DMS79 treated with DMSO at 0.1 percent for 48 hours (cell line): ENCODE results near the gene PSMB5.

Experiments
- DNase-seq: peaks from one replicate; lab custom pipeline; 2025; lab: John Stamatoyannopoulos, UW

Gene PSMB5

GRCh38 chr14:23058654-23059504 is 24.2 kb upstream of the PSMB5 start:
- no peak for DNase-seq

DNA sequence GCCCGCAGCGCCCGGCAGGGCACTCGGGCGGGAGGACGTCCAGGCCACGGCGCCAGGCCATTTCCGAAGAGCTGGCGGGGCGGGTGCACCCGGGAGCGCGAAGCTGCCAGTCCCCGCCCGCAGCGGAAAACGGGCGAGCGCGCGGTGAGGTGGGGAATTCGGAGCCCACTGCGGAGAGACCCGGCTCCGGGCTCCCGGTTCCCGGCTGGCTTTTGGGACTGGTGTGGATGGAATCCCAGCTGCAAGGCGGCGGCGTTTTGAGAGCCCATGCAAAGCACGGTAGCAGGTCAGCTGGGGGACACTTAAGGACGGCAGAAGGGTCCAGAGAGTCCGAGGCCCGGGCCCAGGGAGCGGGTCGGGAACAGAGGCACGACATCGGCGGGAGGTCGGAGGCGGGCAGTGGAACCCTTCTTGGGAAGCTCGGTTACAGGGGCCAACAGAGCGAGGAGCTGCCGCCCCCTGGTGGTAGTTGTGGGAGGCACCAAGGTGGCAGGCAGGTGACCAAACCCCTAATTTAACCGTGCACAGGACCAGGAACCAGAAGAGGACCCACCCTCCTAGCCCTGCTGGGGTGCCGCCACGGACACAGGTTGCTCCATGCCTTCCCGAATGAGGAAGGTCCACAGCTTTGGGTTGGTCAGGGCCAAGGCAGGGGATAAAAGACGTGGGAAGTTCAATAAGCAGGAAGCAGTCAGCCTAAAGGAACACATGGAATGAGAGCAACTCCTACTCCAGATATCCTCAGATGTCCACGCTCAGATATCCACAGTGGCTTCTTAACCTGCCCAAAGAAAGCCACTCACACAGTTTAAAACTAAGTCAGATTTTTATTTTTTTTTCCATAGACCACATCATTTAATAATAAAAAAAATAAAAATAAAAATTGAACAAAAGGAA is 23.3 kb upstream of the PSMB5 start:
- DNase-seq = no peak

- no peak for DNase-seq
These were observed 22.5 kb upstream of the PSMB5 start, which contains the start of gene CDH24 for GRCh38 chr14:23056956-23057756. TSS of gene CDH24 (minus strand) at chr14:23057520. CDS start at chr14:23055733, 1,787 bp downstream.

GRCh38 chr14:23056145-23056955 is 21.6 kb upstream of the PSMB5 start:
- DNase-seq = no peak

DNA sequence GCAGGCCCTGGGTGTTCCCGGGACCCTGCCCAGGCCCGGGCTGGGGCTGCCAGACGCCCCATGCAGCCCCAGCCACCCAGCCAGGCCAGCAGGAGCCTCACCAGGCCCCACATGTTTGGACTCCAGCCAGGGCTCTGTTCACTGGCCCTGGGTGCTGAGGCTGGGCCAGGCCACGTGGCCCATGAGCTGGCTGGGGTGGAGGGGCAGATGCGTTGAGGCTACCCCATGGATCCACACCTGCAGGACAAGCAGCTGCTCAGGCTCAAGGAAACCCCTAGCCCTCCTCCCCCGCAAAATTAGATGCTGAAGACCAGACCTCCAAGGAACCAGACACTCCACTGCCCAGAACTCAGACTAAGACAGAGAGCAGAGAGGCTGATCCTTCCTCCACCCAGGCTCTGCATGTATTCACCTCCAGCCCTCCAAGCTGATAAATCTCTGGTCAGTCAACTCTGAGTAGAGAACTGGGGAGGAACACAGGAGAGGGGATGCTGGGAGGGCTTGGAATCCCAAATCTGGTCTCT is 21.0 kb upstream of the PSMB5 start:
- DNase-seq = no peak

DNA sequence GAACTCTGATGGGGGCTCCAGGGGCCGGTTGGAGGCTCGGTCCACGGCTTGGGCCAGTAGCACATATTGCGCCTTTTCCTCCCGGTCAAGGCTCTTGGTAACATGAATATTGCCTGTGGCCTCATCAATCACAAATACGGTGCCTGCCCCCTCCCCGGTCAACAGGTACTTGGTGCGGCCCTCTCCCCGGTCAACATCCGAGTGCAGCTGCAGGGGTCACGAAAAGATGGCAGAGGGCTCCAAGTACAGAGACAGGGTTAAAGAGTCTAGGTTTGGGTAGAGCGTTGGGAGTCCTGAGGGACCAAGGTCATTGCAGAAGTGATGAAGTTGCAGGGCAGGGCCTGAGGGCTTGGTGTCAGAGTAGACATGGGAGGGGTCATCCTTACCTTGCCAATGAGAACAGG is 20.4 kb upstream of the PSMB5 start:
- no peak for DNase-seq

DNA sequence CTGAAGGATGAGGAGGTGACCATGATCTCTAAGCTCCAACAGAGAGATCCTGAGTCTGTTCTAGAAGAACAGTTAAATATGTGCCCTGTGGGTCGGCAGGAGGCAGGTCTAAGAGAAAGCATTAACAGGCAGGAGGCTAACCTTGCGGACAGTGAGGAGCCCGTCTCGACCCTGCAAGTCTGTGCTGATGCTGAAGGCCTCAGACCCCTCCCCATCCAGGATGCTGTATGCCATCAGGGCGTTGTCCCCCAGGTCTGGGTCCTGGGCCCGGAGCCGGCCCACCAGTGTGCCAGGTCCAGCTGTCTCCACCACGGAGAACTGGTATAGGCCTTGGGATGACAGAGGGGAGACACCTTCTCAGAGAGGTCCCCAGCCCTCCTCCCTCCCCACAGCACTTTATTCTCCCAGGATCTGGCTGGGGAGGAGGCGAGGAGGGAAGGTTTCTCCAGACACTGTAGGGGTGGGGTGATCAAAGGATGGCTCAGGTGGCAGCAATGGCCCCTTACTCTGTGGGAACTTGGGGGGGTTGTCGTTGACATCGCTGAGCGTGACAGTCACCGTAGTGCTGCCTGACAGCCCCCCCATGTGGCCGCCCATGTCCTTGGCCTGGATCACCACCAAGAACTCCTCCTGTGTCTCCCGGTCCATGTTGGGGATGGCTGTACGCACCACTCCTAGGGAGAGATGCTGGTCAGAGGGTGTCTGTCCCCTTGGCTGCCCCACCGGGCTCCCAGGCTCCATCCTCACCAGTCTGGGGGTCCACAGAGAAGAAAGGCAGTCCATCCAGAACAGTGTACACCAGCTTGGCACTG is 19.5 kb upstream of the PSMB5 start:
- no peak for DNase-seq

DNA sequence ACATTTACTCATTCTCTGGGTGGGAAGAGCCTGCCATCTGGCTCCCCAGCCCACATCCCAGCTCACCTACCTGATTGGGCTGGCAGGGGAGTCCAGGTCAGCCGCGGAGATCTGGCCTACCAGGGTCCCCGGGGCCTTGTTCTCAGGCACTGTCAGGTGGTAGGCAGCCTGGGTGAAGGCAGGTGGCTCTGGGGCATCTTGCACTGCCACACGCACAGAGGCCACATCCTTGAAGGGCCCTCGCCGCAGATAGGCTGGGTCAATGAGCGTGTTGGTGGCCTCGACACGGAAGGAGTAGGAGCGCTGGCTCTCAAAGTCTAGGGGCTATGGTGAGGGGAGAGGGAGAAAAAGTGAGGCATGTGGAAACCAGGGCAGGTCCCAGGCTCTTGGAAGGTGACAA is 18.7 kb upstream of the PSMB5 start:
- no peak for DNase-seq

- DNase-seq = no peak
These were observed 18.0 kb upstream of the PSMB5 start for GRCh38 chr14:23052671-23053070.

- DNase-seq = no peak
These were observed 17.5 kb upstream of the PSMB5 start for GRCh38 chr14:23052182-23052623.

DNA sequence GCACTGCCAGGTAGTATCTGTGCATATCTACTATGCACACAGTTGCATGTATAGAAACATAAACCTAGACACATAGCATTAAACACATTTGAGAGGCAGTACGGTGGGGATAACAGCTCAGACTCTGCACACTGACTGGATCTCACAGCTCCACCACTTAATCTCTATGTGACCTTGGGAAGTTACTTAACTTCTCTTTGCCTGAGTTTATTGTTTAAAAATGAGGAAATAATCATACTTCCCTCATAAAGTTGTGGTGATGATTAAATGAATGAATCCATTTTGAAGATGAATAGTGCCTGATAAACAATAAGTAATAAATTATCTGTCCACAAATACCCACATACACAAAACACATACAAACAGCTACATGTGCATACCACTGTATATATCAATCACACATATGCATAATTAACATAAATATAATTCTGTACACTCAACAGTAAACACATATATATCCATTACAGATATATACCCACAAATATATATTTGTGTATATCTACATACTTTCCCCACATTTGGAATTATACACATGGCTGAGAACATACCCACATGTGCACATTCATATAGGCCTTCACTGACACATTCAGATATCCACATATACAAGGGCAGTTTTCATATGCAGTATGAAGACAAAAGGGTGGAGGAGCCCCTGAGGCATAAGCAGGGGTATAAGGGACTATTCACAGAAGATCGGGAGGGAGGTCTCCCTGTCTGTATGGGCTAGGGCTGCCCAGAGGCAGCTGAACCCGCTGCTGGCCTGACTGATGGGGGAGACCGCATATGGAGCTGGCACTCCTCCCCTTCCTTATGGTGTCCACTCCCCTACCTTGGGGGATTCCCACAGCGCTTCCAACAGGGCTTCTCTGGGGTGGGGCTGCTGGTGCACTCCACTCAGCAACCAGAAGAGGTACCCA is 16.7 kb upstream of the PSMB5 start:
- DNase-seq = no peak

GRCh38 chr14:23049011-23049410 is 14.3 kb upstream of the PSMB5 start:
- no peak for DNase-seq

GRCh38 chr14:23047751-23048693 is 13.3 kb upstream of the PSMB5 start:
- DNase-seq = no peak

GRCh38 chr14:23047034-23047634 is 12.4 kb upstream of the PSMB5 start:
- no peak for DNase-seq

DNA sequence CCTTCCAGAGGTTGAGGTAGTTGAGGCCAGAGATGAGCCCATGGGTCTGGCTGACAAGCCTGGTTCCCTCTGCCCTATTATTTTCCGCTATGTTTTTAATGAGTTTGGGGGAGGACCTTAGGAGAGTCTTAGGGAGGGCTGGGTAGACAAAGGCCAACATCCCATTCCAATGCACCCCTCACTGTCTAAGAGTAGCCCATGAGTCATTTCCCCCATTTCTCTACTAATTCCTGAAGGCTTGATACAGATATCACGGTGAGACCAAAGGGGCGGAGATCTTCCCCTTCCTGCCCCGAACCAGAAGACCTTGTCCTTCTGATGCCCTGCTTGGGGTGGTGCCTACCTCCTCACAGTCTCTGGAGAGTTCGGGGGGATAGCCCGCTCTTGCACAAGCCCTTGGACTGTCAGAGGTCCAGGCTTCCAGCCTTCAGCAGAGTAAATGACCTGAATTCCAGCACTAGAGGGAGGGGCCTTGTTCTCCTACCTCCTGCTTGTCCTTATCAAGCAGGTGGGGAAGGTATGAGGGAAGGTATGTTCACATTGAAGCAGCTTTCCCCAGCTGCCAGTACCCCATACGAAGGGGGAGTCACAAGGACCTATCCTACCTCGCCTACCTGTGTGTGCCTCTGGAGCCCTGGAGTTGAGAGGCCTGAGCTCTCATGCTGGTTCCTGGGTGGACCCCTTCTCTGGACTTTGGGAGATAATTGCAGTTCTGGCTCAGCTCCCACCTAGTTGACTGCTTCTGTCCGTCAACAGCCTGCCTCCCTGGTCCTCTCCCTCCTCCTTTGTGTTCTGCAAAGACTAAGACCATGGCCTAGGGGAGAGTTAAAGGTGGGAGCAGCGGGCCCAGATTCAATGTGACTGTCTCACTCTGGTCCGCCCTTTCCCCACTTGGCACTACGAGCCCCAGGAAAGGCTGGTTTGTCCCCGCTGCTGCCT is 11.0 kb upstream of the PSMB5 start:
- no peak for DNase-seq

- DNase-seq = no peak
These were observed 10.1 kb upstream of the PSMB5 start for GRCh38 chr14:23044840-23045239.
